Stimulated activated CD8-positive, alpha-beta memory T cell treated with anti-CD3 and anti-CD28 coated beads, Interleukin-15, amount 100 ng/mL, for 24 hours (primary cell): ENCODE data around the gene SEMG1.

Source experiments
- DNase-seq: peaks from one replicate; pipeline ENCODE4 v3.0.0-alpha.2; 2020; ENCODE audit warnings: low read depth

SEMG1 gene, protein sequence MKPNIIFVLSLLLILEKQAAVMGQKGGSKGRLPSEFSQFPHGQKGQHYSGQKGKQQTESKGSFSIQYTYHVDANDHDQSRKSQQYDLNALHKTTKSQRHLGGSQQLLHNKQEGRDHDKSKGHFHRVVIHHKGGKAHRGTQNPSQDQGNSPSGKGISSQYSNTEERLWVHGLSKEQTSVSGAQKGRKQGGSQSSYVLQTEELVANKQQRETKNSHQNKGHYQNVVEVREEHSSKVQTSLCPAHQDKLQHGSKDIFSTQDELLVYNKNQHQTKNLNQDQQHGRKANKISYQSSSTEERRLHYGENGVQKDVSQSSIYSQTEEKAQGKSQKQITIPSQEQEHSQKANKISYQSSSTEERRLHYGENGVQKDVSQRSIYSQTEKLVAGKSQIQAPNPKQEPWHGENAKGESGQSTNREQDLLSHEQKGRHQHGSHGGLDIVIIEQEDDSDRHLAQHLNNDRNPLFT

GRCh38 chr20:45206725-45207124 is at the start of gene SEMG1:
TSS of gene SEMG1 (plus strand) at chr20:45207033. CDS start at chr20:45207054, 21 bp downstream.
- DNase-seq = no peak

DNA sequence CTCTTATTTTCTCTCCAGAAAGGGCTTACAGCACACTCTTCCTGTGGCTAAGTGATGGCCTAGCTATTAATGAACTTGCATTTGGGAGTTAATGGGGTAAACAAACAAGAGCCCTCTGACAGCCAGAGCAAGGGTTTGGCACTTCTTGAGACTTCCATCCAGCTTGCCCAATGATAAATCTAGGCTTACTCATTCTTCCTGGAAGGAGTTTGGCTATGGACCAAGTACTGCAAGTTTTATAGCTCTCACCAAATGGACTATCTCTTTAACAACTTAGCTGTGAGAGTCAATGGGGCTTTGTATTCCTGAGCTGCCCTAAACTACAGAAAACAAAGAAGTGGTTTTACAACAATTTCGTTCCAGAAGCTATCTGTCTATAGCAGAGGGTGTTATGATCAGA is 48.9 kb upstream of the SEMG1 start:
- DNase-seq = no peak

GRCh38 chr20:45163083-45163803 is 43.6 kb upstream of the SEMG1 start:
- no peak for DNase-seq

- DNase-seq = no peak
Observed at GRCh38 chr20:45164906-45165305, 41.9 kb upstream of the SEMG1 start.

DNA sequence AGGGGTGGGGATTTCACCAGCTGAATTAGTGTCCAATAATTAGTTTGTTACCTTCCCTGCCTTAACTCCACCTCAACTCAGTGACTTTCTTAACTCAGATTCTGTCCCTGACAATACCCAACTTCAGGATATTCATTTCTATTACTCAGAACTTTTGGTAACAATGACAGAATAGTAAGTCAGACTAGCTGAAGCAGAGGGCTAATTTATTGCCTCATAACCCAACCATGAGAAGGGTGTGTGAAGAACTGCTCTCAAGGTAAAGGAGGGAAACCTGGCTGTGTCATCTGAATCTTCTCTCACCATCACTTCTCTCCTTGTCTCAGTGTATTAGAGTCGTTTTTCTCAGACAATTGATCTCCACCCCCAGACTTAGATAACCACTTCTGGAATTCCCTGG is 33.3 kb upstream of the SEMG1 start:
- no peak for DNase-seq

DNA sequence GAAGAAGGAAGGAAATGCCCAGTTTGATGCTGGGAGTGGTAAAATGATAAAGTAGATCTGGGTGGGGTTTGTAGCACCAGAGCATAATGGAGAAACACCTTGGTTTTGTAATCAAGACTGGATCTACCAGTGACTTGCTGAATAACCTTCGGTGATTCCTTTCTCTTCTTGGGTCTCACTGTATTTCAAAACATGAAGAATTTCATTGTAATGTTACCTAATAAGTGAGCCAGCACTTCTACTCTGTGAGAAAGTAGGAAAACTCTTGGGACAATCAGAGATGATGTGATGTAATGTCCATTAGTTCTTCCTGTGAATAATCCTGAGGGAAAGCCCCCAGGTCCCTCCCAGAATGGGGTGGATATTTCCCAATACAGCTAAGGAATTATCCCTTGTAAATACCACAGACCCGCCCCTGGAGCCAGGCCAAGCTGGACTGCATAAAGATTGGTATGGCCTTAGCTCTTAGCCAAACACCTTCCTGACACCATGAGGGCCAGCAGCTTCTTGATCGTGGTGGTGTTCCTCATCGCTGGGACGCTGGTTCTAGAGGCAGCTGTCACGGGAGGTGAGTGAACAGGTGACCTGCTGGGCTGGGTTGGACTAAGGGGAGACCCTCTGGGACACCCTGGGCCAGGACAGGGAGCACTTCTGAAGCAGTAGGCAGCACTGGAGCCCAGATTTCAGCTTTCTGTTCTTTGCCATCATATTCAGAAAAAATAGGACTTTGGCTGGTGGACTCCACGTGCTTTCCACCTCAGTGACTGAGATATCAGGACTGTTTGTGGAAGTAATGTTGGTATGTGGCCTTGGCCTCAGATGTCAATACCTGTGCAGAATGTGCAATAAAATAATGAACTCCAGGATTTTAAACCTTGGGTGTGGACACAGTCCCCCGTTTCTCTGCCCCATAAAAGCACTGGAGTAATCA is 32.1 kb upstream of the SEMG1 start, which contains the start of gene PI3:
PI3 (plus strand) TSS at position 469 of the 931 bp plus-strand sequence; CDS start at position 490, 21 bp downstream.
- no peak for DNase-seq

DNA sequence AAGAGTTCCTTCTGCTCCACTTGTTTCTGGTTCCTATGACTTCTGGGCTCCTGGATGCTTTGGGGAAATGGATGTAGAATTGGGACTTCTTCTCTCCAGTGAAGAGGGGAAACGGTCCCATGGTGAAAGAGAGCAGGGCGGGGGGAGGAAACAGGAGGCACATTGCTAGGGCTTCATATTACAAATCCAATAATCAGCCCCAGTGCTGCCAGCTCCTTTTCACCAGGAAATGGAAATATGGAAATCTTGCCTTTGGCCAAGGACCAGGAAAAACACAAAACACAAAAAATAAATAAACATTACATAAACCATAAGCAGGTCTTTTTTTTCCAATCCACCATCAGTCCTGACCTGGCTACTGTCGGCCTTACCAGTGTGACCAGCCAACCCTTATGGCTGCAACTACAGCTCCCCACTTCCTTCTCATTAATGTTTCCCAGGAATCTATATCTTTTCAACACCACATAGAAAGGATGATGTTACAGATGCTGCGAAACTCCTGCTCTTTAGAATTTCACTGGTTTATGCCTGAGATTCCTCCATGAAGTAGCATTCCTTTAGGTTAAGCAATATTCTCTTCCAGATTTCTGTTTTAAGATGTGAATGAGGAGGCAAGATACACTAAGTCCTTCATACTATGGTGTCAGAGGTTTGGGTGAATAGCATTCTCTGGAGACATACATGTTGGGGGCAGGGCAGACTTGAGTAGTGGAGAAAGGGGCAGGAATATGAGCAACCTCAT is 30.1 kb upstream of the SEMG1 start:
- DNase-seq = no peak

GRCh38 chr20:45179166-45179565 is 27.7 kb upstream of the SEMG1 start:
- DNase-seq = no peak

DNA sequence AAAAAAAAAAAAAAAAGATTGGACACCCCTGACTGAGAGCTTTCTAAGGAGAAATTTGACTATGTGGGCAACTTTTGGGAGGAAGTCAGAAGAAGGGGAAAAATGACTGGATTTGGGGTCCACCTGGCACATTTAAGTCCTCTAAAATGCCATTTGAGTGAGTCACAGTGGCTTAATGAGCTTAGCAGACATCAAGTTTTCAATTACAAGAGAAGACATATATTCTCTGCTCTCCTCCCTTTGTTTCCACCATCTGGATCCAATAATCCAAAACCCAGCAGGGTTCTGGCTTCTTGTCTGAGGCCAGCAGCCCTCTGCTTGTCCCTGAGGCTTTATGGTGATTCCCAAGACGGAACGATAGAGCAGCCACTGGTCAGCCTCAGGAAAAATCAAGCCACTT is 25.2 kb upstream of the SEMG1 start:
- DNase-seq = no peak

DNA sequence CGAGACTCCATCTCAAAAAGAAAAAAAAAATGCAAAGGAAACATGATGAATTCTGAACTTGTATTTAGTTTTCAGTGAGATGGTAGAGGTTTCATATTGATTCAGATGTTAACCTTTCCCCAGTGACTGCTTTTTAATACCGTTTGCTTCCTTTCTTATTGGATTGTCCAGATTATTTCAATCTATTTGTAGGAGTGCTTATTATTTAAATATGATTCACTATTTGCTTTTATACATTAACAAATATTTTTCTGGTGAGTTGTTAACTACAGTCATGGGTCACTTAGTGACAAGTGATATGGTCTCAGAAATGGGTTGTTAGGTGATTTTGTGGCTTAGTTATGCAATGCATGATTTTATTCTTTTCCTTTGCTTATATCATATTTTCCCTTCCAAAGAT is 23.7 kb upstream of the SEMG1 start:
- DNase-seq = no peak

GRCh38 chr20:45187693-45188092 is 19.1 kb upstream of the SEMG1 start:
- no peak for DNase-seq

GRCh38 chr20:45189067-45189609 is 17.7 kb upstream of the SEMG1 start:
- DNase-seq = no peak

- DNase-seq = no peak
Observed at GRCh38 chr20:45189861-45190260, 17.0 kb upstream of the SEMG1 start.

GRCh38 chr20:45191926-45192325 is 14.9 kb upstream of the SEMG1 start:
- DNase-seq = no peak

DNA sequence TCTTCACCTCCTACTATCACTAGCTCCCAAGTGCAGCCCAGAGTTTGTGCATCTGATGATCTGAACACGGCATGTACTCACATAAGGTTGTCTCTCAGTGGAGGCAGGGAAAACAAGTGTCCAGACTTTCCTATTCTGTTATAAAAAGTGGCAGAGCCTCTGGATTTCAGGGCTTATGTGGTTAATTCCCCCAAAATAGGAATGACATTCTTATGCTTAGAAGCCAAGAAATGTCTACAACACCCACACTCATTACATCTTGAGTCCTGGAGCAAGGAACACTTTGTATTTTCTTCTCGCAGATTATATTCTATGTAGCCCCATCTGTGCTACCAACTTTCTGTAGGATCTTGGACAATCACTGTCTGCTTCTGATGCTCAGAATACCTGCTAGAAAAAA is 13.5 kb upstream of the SEMG1 start:
- DNase-seq = no peak

DNA sequence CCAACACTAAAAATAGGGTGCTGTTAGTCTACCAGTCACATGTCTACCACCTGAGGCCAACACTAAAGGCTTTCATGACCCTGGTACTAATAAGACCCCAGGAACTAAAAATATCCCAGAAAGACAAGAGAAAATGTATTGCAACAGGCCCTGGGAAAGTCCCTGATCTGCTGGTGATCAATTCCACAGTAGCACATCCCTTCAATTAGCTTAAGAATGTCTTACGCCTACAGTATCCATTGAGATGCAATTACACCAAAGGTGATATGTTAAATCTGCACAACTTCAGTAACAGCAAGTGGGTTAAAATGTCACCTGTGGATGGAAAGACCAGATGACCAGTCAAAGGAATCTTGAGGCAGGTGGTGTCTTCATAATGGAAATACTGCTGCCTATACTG is 3.1 kb downstream of the SEMG1 start:
- DNase-seq = no peak

DNA sequence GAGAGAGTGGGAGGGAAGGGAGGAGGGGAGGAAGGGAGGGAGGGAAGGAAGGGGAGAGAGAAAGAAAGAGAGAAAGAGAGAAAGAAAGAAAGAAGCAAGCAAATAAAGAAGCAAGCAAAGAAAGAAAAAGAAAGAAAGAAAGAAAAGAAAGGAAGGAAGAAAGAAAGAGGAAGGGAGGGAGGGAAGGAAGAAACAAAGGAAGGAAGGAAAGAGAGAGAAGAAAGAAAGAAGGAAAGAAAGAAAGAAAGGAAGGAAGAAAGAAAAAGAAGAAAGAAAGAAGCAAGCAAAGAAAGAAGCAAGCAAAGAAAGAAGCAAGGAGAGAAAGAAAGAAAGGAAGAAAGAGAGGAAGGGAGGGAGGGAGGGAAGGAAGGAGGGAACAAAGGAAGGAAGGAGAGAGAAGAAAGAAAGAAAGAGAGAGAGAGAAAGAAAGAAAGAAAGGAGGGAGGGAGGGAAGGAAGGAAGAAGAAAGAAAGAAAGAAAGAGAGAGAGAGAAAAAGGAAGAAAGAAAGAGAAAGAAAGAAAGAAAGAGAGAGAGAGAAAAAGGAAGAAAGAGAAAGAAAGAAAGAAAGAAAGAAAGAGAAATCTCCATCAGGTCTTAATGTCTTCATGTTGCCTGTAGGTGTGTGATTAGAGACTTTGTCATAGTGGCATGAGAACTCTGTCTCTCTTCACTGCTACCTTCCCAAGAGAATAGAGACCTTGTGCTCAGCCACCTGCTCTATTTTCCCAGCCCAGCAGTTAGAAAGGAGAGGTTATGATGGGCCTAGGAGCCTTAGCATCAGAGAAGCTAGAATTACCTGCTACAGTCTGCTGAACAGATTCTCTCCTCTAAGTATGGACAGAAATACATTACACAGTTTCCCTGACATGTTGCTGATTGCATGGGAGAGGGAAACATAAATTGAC is 5.0 kb downstream of the SEMG1 start:
- no peak for DNase-seq

DNA sequence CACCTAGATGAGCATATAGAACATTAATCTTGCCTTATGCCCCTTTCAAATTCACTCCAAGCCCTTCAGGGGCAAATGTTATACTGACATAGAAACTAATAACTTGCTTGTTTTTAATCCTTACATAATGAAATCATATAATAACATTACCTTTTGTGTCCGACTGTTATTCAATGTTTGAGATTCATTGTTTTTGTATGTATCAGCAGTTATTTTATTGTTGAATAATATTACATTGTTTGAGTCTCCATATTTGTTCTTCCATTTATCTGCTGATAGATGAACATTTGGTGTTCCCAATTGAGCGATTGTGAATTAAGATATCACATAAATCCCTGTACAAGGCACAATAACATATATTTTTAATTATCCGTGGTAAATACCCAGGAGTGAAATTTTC is 6.0 kb downstream of the SEMG1 start:
- no peak for DNase-seq

DNA sequence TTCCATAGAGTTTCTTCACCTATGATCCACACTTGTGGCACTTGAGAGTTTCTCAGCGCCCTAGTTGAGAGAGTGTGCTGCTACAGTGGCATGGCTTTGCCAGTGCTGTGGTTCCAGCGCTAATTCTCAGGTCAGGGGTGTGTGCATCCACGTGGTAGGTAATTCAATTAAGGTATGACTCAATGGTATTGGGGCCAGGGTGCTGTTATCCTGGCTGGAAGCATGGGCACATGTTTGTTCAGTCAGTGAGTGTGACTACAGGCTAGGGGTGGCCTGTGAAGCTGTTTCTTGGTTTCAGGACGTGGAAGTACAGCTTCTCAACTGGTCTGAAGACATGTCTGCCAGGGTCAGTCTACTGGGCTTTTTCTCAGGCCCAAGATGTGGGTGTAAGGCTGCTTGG is 11.3 kb downstream of the SEMG1 start:
- no peak for DNase-seq

DNA sequence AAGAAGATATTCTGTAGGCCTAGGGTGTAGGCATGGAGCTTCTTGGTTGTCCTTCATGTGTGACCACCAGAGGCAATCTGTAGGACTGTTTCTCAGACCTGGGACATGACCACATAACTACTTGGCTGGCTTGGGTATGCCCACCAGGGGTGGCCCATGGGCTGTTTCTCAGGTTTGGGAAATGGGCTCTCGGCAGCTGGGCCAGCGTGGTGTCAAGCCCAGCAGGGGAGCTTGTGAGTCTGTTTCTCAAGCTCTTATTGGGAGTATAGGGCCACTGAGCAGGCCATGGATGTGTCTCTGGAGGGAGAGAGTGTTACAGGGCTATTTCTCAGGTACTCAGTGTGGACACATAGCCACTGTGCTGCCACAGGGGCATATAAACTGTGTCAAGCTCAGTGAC is 11.8 kb downstream of the SEMG1 start:
- DNase-seq = no peak
